GF-D8 (cell line): ENCODE data around the gene SETD7.
A peak's percentile ranks its signal among the peaks of the same experiment; 100 is the strongest.

Source experiments
- DNase-seq: peaks from one replicate; lab custom pipeline; 2025; lab: John Stamatoyannopoulos, UW

SETD7 gene

DNA sequence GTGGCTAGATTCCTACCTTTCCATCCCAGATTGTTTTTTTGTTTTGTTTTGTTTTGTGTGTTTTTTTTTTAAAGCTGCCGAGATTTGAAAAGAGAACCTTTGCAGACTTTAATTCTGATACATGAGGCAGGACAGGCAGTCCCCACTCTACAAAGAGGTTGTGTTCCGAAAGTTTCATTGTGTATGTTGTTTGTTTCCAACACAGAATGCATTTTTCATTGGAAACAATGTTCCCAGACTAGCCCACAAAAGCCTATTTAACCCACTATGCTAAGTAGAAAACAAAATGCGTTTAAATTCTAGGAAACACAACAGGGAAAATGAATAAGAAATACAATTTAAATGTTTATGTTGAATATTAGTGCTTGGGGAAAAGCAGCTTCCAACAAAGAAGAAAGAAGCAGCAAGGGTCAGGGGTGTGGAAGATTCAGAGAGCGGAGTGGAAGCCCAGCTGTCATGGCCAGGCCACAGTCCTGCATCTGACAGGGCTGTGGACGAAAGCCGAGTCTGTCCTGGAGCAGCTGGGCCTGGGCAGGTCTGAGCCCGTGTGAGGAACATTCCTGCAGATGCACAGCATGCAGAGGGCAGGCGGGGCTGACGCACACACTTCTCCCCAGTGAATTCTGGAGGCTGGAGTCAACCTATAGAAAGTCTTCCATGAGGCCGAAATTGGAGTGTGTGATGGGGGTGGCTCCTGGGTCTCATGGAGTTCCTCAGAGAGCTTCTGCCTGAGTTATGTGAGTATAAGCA lies 12.4 kb upstream of the SETD7 start:
- DNase-seq, result no peak

DNA sequence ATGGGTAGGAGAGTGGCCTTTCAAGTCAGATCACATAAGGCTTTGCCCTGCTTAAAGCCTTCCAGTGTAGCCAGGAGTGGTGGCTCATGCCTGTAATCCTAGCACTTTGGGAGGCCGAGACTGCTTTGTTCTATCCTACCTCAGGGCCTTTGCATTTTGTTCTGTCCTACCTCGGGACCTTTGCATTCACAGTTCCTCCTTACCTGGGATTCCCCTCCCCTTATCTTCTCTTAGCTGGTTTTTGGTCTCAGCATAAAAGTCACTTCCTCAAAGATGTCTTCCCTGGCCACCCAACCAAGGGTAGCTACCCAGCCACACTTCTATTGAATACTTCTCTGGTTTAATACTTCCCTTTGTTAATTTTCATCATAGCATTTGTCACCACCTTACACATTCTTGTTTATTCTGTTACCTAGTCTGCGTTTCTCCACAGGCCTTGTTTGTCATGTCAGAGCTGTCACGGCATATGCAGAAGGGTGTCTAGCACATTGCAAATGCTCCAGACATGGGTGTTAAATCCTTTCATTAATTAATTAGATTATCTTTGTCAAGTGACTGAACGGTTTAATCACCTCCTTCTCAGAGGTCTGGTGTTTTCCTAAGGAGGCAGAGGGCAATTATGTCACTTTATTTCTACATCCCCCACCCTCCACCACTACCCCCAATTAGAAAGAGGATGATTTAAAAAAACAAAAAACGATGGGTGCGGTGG lies 11.3 kb upstream of the SETD7 start:
- DNase-seq, result no peak

DNA sequence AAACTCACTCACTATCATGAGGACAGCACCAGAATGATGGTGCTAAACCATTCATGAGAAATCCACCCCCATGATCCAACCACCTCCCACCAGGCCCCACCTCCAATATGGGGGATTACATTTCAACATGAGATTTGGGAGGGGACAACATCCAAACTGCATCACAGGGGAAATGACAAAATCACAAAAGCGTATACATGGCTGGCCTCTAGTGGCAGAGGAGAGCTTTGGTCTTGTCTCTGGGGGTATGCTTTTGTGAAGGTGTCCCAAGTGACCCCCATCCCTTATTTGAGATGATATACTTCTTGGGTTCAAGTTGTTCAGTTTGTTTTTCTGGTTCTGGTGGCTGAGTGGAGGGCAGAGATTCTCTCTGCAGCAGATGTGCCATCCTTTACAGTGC lies 8.5 kb upstream of the SETD7 start:
- no peak for DNase-seq

DNA sequence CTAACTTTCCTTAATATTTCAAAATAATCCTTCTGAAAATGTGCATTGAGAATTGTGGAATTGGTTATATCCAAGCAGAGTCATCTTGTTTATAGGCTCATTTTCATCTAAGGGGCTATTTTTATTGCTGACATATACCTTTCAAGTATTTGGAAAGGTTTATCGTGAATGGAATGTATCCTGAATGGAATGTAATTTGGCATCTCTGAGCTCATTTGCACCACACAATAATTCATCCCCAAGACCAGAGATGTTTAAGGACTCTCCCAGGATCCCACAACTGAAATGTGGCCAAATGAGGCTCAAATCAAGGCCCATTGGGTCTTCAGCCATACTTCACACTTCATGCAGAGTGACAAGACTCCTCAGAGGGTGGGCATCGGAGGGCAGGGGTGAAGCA lies 7.5 kb upstream of the SETD7 start:
- DNase-seq, result no peak

DNA sequence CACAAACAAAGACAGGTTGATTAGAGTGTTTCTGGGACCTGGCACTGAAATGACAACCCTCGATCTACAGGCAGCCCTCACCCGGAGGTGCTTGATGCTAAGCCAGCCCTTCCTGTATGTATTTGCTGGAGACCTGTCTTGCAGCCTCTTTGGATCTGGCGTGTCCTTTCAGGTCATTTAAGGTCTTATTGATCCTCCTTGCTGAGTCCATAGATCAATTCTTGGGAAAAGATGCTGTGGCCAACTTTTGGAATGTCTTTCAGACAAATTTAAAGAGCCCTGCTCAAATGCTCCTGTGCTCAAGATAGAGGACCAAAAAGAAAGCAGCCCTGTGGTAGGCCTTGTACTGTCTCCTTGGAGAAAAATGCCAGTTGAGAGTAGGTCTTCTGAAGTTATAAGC lies 6.8 kb upstream of the SETD7 start:
- DNase-seq, result no peak

DNA sequence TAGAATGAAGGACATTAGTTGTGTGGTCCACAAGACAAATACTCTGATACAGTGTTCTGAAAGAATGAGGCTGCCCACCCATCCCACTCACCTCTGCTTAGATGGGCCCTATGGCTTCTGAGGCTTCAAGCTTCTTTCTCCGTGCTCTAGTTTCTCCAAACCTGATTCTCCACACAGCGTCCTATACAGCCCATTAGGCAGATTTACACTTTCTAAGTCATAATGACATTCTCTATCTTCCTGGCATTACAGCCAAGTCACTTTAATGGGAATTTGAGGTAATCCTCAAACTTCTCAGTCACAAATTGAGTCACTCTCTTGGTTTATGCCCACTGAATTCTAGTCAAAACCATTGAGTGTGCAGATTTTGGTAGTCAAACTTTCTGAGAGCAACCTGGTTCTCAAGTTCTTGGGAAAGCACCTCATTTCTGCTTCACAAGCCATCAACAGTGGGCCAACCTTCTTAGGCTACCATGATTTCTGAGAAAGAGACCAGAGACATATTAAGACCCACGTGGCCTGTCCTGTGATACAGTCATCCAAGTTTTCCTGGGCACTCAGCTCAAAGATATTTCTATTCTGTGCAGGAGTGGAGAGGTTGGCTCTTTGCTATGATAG lies 6.2 kb upstream of the SETD7 start:
- no peak for DNase-seq

DNA sequence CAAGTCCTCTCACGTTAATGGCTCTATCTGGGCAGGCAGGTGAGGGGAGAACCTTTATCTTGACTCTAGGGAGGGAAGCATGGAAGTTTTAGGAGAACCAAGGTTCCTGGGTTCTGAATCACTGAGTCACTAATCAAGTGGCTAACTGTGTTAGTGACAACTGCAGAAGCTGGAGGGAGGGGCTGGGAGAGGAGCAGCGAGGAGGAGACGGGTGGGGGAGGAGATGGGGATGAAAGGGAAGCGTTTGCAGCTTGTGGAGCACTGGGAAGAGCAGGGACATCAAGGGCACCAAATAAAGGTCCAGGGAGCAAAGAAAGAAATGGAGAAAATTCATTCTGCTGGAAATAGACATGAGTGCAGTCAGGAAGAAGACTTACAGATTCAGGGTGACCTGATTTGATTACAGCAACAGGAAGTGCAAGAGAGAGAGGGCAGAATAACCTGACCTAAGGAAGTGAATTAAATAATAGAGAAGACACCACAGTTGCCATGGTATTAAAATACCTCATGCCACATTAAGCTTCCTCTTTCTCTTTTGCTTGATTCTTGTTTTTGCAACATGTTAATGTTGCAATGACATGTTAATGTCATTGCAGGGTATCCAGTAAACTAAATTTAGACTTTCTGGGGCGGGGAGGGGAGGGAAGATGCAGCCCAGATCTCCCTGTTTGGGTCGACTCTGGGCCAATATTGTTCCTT lies 4.5 kb upstream of the SETD7 start:
- peak; percentile 91 for DNase-seq

DNA sequence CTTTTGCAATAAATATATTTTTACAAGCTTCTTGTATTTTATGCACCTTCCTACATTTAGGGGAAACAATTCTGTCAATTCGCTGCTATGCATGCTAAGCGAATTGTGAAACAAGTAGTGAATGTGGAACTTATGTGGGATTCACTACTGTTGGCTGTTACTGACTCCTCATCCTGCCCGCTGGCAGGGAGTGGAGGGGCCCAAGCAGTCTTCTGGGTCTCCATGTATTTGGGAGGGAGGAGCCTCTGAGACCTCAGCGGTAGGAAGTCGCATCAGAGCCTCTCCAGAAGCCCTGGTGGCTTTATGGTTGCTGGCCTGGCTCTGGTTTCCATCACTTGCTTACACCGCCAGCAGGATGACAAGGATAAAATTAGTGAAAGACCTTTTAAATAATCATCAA lies 3.7 kb upstream of the SETD7 start:
- DNase-seq, result no peak

DNA sequence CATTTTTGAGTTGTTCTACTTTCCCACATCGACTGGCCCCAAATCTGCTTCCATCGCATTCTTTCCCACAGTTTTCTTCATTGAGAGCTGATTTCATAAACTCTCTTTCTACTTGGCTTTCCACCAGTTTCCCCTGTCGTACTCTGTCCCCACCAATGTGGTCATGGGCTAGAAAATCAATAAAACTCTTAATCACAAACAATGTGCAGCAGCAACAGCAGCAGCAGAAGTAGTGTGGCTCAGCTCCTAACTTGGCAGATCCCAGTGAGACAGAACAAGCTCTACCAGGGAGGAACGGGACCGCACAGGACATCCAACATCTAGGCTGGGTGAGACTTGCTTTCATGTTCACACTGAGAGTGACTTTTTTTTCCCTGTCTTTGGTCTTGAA lies 3.1 kb upstream of the SETD7 start:
- DNase-seq, result no peak

DNA sequence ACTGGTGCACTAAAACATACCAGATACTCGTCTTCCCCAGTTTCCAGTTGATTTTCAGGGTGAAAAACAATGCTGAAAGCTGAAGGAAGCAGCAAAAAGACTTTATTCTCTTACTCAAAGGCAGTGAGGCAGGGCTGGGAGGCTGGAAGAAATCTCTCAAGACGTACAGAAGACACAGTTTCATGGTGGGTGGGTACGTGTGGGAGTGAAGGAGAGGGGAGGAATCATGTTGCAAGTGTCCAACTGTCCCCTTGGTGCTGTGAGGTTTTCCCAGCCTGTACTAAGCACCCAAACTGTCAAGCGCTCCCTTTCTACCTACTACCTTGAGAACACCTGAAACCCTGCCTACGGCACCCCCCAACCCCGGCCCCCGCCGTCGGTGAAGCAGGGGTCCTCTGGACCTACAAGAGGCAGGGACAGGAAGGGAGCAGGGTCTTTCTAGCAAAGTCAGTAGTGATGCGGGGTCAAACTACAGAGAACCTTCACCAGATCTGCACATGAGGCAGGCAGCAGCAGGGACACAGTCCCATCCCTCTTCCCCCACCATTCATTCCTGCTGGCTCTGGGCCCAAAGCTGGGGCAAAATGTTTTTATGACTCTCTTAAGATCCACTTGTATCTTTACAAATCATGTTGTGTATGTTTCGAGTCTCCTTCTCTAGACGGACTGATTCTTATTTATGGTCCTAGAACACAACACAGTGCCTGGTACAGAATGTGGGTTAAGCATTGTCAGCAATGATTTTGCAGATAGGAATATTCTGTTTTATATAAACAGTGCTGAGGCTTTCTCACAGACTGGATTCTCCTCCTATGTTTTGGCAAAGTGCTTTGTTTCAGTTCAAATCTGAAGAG lies 2.4 kb upstream of the SETD7 start:
- no peak for DNase-seq

DNA sequence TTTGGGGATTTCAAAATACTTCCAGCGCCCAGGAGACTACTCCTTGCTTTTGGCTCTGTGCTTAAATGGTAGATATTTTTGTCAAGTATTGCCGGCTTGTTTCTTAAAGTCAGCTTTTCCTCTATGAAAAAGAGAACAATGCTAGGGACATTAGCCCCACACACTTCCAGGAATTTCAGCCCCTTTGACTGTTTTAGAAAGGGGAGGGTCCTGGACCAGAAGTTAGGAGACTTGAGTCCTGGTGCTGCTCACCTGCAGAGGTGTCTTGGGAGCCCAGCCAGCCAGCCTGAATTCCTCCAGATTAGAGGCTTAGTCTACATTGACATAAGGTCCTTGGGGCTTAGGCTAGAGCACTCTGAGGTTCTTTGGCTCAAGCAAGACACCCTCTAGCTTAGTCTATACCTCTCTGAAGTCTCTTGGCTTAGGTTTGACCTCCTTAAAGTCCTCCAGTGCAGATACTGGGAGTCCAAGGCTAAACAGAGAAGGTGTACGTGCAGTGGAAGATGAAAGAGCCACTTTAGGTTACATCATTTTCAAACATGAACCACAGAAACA lies 1.6 kb upstream of the SETD7 start:
- DNase-seq, result no peak

DNA sequence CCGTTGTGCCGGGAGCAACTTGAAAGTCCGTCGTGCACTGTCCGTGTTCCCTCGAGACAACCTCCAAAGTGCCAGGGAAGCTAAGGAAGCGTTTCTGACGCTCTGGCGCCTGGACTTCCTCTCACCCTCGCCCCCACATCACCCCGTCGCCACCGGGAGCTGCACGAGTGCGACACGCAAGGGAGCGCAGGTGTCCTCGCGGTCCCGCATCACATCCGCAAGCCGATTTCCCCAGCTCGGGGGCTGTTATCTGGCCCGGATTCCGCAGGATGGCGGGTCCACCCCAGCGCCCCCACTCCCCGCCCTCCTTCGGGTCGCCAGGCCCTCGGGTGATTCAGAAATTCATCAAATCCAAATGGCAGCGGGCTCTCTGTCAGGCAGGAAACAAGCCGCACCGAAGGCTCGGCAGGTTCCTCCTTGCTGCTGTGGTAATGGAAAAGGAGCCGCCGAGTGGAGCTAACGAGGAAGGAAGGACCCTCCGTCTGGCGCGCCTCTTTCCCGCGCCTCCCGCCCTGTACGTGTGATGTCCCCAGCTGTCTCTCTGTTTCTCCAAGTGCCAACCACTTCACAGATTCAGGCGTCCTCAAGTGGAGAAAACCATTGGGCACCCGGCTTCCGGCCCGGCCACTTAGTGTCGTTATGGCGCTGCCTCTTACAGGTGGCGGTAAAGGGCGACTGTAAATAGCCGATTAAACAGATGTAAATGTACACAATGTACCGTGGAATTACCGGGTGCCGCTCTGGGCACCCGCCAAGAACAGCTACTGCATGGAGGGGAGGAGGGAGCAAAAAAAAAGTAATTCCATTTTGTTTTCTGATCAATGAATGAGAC lies 921 bp upstream of the SETD7 start:
- DNase-seq, result peak; percentile 48

DNA sequence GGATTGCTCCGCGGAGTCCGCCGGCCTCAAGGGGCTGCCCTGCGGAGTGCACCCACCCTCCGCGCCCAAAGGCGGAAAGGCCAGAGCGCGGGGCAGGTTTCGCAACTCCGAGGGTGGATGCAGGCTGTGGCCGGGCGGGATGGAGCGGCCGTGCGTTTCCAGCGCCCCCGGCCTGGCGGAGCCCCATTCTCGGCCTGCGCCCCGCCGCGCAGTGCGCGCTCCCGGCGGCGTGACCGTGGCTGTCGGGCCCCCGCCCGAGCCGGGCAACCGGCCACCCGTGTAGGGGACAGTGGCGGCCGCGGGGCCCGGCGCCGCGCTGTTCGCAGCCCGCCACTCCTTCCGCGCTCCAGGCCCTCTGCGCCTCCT lies 331 bp downstream of the SETD7 start:
- DNase-seq, result no peak

DNA sequence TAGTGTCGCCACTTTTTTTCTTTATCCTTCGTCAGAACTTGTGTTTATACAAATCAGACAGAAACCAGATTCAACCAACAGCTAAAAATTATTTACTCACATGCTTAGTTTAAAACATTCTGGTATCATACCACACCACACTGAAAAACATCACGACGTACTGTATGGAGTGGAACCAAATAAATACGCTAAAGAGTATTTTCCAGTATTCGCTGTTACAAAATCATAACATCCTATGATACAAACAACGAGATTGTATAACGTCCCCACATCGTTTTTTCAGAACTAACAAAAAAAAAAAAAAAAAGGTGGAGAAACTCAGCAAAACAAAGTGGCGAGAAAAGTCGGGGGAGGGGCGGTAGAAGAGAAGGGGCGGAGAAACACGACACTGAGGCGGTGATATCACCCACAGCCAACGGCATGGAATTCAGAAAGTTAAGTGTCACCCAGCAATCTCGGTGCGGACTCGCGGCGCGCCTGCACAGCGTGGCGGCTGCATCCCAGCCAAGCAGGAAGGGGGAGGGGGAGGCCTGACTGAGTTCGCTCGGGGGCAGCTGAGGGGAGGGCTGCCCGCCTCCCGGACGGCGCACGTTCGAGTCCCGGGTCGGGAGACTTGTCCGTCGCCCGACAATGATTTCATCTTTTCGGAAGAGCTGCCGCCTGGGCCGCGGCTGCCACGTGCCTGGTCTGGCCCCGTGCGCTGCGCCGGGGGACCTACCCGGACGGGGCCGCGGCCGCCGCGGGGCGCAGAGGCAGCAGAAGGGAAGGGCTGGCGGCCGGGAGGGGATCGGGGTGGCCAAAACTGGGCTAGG lies 920 bp downstream of the SETD7 start:
- peak; percentile 66 for DNase-seq

DNA sequence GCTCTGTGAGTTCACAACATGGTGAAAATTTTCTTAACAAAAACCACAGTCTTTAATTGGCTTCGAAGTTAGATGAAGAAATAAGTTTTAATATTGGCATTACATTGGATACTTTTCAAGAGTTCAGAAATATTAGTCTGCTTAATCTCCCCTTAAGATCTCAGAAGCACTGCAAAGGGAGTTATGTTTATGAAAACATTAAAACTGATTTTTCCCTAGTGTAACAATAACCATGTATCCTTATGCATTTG lies 1.5 kb downstream of the SETD7 start:
- DNase-seq, result no peak

DNA sequence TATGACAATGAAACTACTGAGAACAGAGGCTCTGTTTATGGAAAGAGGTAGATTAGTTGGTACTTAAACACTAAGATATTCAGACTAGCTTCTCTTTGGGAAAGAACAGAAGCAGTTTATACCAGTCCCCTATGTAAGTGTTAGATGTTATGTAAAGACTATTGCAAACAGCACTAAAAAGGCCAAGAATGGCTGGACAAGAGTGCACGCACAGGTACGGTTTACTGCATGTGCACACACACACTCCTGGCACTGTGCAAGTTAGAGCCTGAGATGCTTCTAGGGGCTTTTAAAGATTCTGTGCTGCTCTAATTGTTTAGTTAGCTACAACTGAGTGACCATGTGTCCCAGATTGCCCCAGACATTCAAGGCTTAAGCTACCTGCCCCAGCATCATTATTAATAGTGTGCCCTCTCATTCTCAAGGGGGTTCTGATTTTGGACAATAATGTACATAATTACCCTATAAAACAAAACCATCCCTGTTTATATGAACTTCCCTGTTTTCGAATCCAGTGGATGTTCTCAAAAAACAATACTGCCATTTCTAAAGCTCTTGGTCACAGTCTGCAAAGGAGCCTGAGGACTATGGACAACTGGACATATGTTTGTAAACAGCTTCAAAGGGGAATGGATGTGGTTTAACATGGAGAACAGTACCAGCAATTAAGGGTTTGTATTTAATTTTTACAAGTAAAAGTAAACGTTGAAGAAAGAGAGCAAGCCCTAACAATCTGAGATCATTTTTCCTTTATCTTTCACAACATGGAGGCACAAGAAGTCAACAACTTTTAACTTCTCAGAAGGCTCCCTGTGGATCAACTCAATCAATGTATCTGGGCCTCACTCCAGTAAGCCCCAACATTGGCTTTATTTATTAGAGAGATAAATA lies 2.0 kb downstream of the SETD7 start:
- DNase-seq, result no peak

DNA sequence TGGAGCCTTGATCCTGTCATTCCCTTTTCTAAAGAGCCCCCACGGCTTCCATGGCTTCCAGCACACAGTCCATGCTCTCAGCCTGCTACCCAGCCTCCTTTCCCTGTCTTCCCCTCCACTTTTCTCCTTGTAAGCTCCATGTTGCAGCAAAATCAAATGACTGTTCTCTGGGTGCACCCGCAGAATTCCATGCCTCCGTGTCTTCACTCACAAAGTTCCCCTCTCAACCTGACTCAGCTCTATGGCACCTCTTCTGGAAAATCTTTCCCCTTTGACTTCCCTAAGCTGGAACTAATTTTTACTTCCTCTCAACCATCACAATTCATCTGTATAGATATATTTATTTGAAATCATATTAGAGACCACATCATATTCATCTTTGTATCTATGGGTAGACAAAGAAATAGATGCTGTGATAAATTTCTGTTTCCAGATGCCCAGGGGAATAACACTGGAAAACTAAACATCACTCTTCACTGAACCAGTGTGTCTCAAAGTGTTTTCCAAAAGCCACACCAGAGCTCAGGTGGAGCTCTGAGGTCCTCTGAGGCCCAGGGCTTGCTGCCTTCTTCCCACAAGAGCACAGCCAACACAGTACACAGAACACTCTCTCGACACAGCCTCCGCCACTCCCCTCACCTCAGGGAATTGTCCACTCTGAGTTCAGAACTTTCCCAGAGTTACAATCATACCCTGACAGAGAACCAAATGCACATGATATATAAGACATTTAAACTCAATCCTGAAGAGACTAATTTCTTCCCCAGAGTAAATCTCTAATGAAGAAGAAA lies 3.3 kb downstream of the SETD7 start:
- DNase-seq, result no peak

DNA sequence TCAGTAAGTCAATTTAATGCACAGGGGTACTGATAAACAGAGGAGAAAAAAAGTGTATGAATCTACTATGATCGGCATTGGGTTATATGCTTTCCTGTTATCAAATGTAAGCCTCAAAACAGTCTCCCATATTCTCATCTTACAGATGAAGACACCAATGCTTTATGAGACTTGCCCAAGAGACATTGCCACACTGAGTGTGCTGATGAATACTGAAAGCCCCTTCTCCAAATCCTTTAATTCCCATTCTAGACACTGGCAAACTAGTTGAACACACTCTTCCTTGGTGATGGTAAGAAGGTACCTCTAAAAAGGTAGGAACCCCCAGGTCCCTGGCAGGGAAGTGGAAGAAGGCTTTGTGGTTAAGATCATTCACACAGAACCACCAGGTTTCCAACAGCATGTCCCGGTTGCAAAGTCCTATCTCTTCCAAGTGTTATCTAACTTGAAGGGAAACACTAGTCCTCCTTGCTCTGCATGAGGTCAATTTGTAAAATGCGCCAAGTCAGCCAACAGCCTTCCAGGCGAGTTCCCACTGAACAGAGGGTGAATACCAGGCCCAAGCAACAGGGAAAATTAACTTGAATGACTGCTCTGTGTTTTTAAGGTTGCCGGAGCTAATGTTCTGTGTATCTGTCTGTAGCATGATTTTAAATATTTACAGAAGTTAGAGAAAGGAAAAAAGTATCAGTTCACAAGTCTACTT lies 5.1 kb downstream of the SETD7 start:
- DNase-seq, result peak; percentile 18
